HEK293 (cell line): ENCODE results near the gene NFIB.
A peak's percentile ranks its signal among the peaks of the same experiment; 100 is the strongest.

ENCODE experiments used
- CTCF ChIA-PET: fragments of 350-600 bp; formaldehyde crosslinking; extraction: SDS; loops from one replicate; lab custom pipeline; 2021; ENCODE audit warnings: antibody characterized with exemption; lab: Yijun Ruan, JAX
- POLR2A ChIA-PET: fragments of 300-600 bp; formaldehyde crosslinking; extraction: SDS; loops from one replicate; lab custom pipeline; 2020; ENCODE audit warnings: antibody characterized with exemption, inconsistent platforms; lab: Yijun Ruan, JAX
- H3K27ac ChIP-seq: fragments of 200-500 bp; sonication (Bioruptor generic); 2 replicates; pipeline ENCODE4 v1.5.1; 2014; ENCODE audit warnings: low read depth, low read length, control low read depth, inconsistent platforms; ENCODE audit errors: extremely low read depth
- H3K36me3 ChIP-seq, 2 experiments: fragments of 200-500 bp in 1 of 2; sonication (Bioruptor generic) in 1 of 2; 1 replicate in 1 of 2; 2 replicates in 1 of 2; pipeline ENCODE4 v1.5.1; 2014 to 2017; ENCODE audit warnings: inconsistent platforms in 2 of 2, low read length in 2 of 2; ENCODE audit not compliant: control insufficient read depth in 2 of 2, insufficient read depth in 1 of 2
- H3K4me1 ChIP-seq: fragments of 200-500 bp; sonication (Bioruptor generic); 2 replicates; pipeline ENCODE4 v1.5.1; 2014; ENCODE audit warnings: mild to moderate bottlenecking, low read length, inconsistent platforms; ENCODE audit not compliant: control insufficient read depth, insufficient read depth
- H3K4me3 ChIP-seq: 2 replicates; pipeline ENCODE4 v1.5.1; 2011; ENCODE audit warnings: low read depth, mild to moderate bottlenecking, control low read depth, low read length, moderate library complexity
- H3K9me3 ChIP-seq: fragments of 200-500 bp; sonication (Bioruptor generic); 2 replicates; pipeline ENCODE4 v1.5.1; 2014; ENCODE audit warnings: low read depth, low read length, inconsistent platforms; ENCODE audit not compliant: control insufficient read depth, insufficient read depth
- BCL11B ChIP-seq: fragments of 450-650 bp; formaldehyde crosslinking; IDR thresholded peaks from 2 replicates; pipeline ENCODE4 v1.5.1; 2016; ENCODE audit warnings: low read depth, missing biosample characterization, missing genetic modification characterization
- FEZF1 ChIP-seq: fragments of 450-650 bp; formaldehyde crosslinking; IDR thresholded peaks from 2 replicates; pipeline ENCODE4 v1.5.1; 2016; ENCODE audit warnings: missing biosample characterization, missing genetic modification characterization
- GLI2 ChIP-seq: fragments of 450-650 bp; formaldehyde crosslinking; IDR thresholded peaks from 2 replicates; pipeline ENCODE4; 2017; ENCODE audit warnings: missing biosample characterization, missing genetic modification characterization, low read depth, borderline replicate concordance
- GLIS1 ChIP-seq: fragments of 450-650 bp; formaldehyde crosslinking; IDR thresholded peaks from 2 replicates; pipeline ENCODE4 v1.5.1; 2016; ENCODE audit warnings: missing biosample characterization, missing genetic modification characterization
- OSR2 ChIP-seq: fragments of 450-650 bp; formaldehyde crosslinking; IDR thresholded peaks from 2 replicates; pipeline ENCODE4 v1.5.1; 2016; ENCODE audit warnings: missing biosample characterization, missing genetic modification characterization
- WT1 ChIP-seq: fragments of 450-650 bp; formaldehyde crosslinking; IDR thresholded peaks from 2 replicates; pipeline ENCODE4 v1.5.1; 2016; ENCODE audit warnings: missing biosample characterization, missing genetic modification characterization
- ZNF184 ChIP-seq: fragments of 450-650 bp; IDR thresholded peaks from 2 replicates; pipeline ENCODE4 v1.5.1; 2018; ENCODE audit warnings: missing biosample characterization, mild to moderate bottlenecking, missing genetic modification characterization
- ZNF211 ChIP-seq: fragments of 450-650 bp; formaldehyde crosslinking; IDR thresholded peaks from 2 replicates; pipeline ENCODE4 v1.5.1; 2016; ENCODE audit warnings: low read depth, missing biosample characterization, missing genetic modification characterization
- ZNF214 ChIP-seq: fragments of 450-650 bp; formaldehyde crosslinking; IDR thresholded peaks from 2 replicates; pipeline ENCODE4 v1.5.1; 2017; ENCODE audit warnings: missing biosample characterization, mild to moderate bottlenecking, missing genetic modification characterization, borderline replicate concordance
- ZNF324 ChIP-seq: fragments of 450-650 bp; formaldehyde crosslinking; IDR thresholded peaks from 2 replicates; pipeline ENCODE4 v1.5.1; 2016; ENCODE audit warnings: missing biosample characterization, missing genetic modification characterization
- ZNF366 ChIP-seq: fragments of 450-650 bp; formaldehyde crosslinking; conservative IDR thresholded peaks from 2 replicates; pipeline ENCODE4 v1.5.1; 2016; ENCODE audit warnings: missing biosample characterization, missing genetic modification characterization
- ZNF426 ChIP-seq: fragments of 450-650 bp; formaldehyde crosslinking; IDR thresholded peaks from 2 replicates; pipeline ENCODE4 v1.5.1; 2017; ENCODE audit warnings: missing biosample characterization, missing genetic modification characterization, mild to moderate bottlenecking, inconsistent platforms, moderate library complexity
- ZNF473 ChIP-seq: fragments of 450-650 bp; formaldehyde crosslinking; IDR thresholded peaks from 2 replicates; pipeline ENCODE4 v1.5.1; 2017; ENCODE audit warnings: missing biosample characterization, missing genetic modification characterization
- ZNF600 ChIP-seq: fragments of 450-650 bp; formaldehyde crosslinking; IDR thresholded peaks from 2 replicates; pipeline ENCODE4 v1.5.1; 2016; ENCODE audit warnings: missing biosample characterization, missing genetic modification characterization
- TF ChIP-seq, protein P1 (sequence below): fragments of 450-650 bp; formaldehyde crosslinking; IDR thresholded peaks from 2 replicates; pipeline ENCODE4 v1.5.1; 2017; ENCODE audit warnings: missing biosample characterization, missing genetic modification characterization
- TF ChIP-seq, protein P2 (sequence below): fragments of 450-650 bp; formaldehyde crosslinking; IDR thresholded peaks from 2 replicates; pipeline ENCODE4 v1.5.1; 2017; ENCODE audit warnings: missing biosample characterization, mild to moderate bottlenecking, missing genetic modification characterization, moderate library complexity
- TF ChIP-seq, protein P3 (sequence below): fragments of 450-650 bp; formaldehyde crosslinking; IDR thresholded peaks from 2 replicates; pipeline ENCODE4 v1.5.1; 2017; ENCODE audit warnings: missing biosample characterization, missing genetic modification characterization
- TF ChIP-seq, protein P4 (sequence below): fragments of 450-650 bp; formaldehyde crosslinking; IDR thresholded peaks from 2 replicates; pipeline ENCODE4 v1.5.1; 2016; ENCODE audit warnings: missing biosample characterization, missing genetic modification characterization

The NFIB gene

DNA sequence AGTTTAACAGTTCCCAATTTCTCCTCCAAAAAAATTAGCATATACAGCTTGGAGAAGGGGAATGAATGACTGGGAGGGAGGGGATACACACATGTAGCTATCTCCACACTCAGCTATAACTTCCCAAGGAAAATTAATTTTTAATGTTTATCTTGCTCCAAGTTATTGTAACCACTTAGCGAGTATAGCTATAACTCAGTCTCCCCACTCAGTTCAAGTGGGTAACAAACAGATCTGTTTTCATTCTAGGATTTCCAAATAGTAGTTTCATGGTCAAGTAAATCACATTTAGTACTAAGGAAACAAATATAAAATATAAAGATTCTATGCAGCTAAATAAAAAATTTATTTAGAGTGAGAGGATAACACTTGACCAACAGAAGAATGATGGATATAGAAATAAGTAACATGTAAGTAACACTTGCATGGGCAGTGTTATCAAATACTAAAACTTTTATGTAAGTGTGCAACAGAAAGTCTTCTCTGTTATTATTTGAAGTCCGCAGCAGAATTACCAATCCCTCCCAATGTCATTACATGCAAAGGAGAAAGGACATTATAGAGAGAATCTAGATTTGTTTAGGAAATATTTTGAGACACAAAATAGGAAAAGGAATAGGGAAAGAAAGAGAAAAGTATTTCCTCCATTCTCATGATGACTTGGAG, 10.2 kb upstream of the NFIB start:
- Histone ChIP-seq H3K9me3 (no peaks in the 10 kb centered on the region), H3K36me3 (no peaks in the 10 kb centered on the region), H3K4me1 (peaks cover 18% of the 10 kb centered on the region)
- TF ChIP-seq GLIS1 (tag by site-specific recombination) (peak; percentile 57), OSR2 (tag by site-specific recombination) (peak; percentile 22; the same call in 1 of the 2 replicates), ZNF184 (tag by site-specific recombination) (no peak), BCL11B (tag by site-specific recombination) (no peak), ZNF211 (tag by site-specific recombination) (no peak), ZNF214 (tag by site-specific recombination) (no peak), ZNF473 (tag by site-specific recombination) (no peak), FEZF1 (tag by site-specific recombination) (peak; percentile 28; the same call in 1 of the 2 replicates), ZNF366 (tag by site-specific recombination) (peak; percentile 5; the same call in 1 of the 2 replicates), ZNF426 (no peak), GLI2 (tag by site-specific recombination) (peak; percentile 78), ZNF324 (no peak), WT1 (peak; percentile 68), ZNF600 (tag by site-specific recombination) (peak; percentile 74)
- TF ChIP-seq, protein P1, sequence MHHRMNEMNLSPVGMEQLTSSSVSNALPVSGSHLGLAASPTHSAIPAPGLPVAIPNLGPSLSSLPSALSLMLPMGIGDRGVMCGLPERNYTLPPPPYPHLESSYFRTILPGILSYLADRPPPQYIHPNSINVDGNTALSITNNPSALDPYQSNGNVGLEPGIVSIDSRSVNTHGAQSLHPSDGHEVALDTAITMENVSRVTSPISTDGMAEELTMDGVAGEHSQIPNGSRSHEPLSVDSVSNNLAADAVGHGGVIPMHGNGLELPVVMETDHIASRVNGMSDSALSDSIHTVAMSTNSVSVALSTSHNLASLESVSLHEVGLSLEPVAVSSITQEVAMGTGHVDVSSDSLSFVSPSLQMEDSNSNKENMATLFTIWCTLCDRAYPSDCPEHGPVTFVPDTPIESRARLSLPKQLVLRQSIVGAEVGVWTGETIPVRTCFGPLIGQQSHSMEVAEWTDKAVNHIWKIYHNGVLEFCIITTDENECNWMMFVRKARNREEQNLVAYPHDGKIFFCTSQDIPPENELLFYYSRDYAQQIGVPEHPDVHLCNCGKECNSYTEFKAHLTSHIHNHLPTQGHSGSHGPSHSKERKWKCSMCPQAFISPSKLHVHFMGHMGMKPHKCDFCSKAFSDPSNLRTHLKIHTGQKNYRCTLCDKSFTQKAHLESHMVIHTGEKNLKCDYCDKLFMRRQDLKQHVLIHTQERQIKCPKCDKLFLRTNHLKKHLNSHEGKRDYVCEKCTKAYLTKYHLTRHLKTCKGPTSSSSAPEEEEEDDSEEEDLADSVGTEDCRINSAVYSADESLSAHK (tag by site-specific recombination): peak; percentile 20; the same call in 1 of the 2 replicates
- TF ChIP-seq, protein P2, sequence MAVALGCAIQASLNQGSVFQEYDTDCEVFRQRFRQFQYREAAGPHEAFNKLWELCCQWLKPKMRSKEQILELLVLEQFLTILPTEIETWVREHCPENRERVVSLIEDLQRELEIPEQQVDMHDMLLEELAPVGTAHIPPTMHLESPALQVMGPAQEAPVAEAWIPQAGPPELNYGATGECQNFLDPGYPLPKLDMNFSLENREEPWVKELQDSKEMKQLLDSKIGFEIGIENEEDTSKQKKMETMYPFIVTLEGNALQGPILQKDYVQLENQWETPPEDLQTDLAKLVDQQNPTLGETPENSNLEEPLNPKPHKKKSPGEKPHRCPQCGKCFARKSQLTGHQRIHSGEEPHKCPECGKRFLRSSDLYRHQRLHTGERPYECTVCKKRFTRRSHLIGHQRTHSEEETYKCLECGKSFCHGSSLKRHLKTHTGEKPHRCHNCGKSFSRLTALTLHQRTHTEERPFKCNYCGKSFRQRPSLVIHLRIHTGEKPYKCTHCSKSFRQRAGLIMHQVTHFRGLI: no peak
- TF ChIP-seq, protein P3, sequence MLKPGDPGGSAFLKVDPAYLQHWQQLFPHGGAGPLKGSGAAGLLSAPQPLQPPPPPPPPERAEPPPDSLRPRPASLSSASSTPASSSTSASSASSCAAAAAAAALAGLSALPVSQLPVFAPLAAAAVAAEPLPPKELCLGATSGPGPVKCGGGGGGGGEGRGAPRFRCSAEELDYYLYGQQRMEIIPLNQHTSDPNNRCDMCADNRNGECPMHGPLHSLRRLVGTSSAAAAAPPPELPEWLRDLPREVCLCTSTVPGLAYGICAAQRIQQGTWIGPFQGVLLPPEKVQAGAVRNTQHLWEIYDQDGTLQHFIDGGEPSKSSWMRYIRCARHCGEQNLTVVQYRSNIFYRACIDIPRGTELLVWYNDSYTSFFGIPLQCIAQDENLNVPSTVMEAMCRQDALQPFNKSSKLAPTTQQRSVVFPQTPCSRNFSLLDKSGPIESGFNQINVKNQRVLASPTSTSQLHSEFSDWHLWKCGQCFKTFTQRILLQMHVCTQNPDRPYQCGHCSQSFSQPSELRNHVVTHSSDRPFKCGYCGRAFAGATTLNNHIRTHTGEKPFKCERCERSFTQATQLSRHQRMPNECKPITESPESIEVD (tag by site-specific recombination): peak; percentile 95
- TF ChIP-seq, protein P4, sequence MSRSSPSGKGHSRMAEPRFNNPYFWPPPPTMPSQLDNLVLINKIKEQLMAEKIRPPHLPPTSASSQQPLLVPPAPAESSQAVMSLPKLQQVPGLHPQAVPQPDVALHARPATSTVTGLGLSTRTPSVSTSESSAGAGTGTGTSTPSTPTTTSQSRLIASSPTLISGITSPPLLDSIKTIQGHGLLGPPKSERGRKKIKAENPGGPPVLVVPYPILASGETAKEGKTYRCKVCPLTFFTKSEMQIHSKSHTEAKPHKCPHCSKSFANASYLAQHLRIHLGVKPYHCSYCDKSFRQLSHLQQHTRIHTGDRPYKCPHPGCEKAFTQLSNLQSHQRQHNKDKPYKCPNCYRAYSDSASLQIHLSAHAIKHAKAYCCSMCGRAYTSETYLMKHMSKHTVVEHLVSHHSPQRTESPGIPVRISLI (tag by site-specific recombination): 0 out of 2 replicates have a peak, but pooled peaks have one; percentile 4
- TF ChIP-seq, all 188 proteins: peak for 10
- H3K4me3 ChIP-seq: no peak overlapping the region
- H3K27ac ChIP-seq: no peak overlapping the region
- CTCF ChIA-PET: interaction anchor here (0.5 to 3.8 kb wide), 11 partner anchors 14 to 1143 kb away, joined by 3 to 27 read pairs (median 4); no protein-coding TSS in a partner anchor
- POLR2A ChIA-PET: interaction anchor here (1.1 to 1.2 kb wide), 3 partner anchors 10 to 29 kb away, joined by 3 to 8 read pairs (median 5); partner anchors contain the start of gene NFIB
